GM21367 (cell line): ENCODE results near the gene PRDM13.
"Not testable (repeated sequence)": the region's sequence is repeated elsewhere in the genome, so short reads cannot be mapped to it uniquely, and the experiment has no call there.

Experiments
- ATAC-seq: cut with Tn5 transposase; IDR thresholded peaks from one replicate; pipeline ENCODE4 v1.9.1; 2021; ENCODE audit not compliant: unreplicated experiment

Gene PRDM13

DNA sequence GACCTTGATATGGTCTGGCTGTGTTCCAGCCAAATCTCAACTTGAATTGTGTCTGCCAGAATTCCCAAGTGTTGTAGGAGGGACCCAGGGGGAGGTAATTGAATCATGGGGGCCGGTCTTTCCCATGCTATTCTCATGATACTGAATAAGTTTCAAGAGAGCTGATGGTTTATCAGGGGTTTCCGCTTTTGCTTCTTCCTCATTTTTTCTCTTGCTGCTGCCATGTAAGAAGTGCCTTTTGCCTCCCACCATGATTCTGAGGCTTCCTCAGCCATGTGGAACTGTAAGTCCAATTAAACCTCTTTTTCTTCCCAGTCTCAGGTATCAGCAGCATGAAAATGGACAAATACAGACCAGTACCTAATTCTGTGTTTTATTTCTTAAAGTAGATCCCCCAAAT lies 15.4 kb downstream of the PRDM13 start:
- ATAC-seq, result not testable (repeated sequence)

GRCh38 chr6:99629293-99629692 lies 22.7 kb downstream of the PRDM13 start:
- ATAC-seq, result no peak

GRCh38 chr6:99637629-99638028 lies 31.0 kb downstream of the PRDM13 start:
- no peak for ATAC-seq

DNA sequence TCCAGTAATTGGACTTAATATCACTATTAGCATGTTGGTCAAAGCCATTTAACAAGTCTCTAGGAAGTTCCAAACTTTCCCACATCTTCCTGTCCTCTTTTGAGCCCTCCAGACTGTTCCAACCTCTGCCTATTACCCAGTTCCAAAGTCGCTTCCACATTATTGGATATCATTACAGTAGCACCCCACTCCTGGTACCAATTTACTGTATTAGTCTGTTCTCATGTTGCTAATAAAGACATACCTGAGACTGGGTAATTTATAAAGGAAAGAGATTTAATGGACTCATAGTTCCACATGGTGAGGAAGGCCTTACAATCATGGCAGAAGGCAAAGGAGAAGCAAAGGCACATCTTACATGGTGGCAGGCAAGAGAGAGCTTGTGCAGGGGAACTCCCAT lies 31.7 kb downstream of the PRDM13 start:
- ATAC-seq, result not testable (repeated sequence)

GRCh38 chr6:99641270-99641669 lies 34.6 kb downstream of the PRDM13 start:
- no peak for ATAC-seq

DNA sequence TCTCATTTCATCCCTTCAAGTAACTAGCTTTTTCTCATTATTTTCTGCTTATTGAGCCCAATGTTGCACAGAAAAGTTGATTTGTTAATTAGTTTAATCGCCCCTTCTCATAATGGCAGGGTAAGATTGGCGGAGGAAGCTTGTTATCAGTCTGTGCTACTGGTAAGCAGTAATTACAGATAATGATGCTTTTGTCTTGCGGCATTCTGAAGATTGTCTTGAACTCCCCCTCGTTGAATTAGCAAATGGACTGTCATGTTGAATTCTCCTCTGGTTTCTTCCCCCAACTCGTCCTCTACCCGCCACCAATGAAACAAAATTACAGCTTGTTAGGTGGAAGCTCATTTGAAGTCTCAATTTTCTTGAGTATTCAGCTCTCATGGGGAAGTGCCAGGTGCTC lies 39.4 kb downstream of the PRDM13 start:
- no peak for ATAC-seq

GRCh38 chr6:99650091-99650571 lies 43.5 kb downstream of the PRDM13 start:
- not testable (repeated sequence) for ATAC-seq

DNA sequence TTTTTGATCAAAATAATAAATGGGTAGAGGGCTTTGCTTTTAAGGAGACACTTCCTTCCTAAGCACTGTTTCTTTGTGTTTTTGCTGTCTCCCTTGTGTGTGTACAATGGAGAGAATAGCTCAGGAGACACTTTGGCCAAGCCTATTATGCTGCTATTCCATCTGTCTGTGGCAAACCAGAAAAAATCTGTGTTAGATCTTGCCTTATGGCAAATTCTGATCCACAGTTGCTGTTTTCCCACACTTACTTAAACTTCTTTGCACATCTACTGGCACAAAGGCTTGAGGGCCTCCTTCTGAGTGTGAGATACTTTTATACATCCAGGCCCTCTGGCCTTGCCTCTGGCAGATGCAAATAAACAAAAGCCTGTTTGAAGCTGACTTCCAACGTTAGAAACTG lies 53.6 kb downstream of the PRDM13 start:
- ATAC-seq, result no peak

GRCh38 chr6:99661870-99662269 lies 55.2 kb downstream of the PRDM13 start:
- ATAC-seq, result no peak

GRCh38 chr6:99662616-99663015 lies 56.0 kb downstream of the PRDM13 start:
- ATAC-seq, result no peak
